H1 (cell line): ENCODE results near the gene CFAP161.

Experiments
- BACH1 ChIP-seq: IDR thresholded peaks from 2 replicates; pipeline ENCODE4 v1.6.1; 2012; ENCODE audit warnings: low read length, improper control_type of control experiment
- CTCF ChIP-seq, 3 experiments: IDR thresholded peaks; 1 replicate in 2 of 3; 2 replicates in 1 of 3; pipeline versions ENCODE4 v1.5.1 to v1.6.1; 2011; ENCODE audit warnings: low read length in 3 of 3, mild to moderate bottlenecking in 3 of 3, inconsistent platforms in 2 of 3, low read depth in 1 of 3, moderate library complexity in 1 of 3; ENCODE audit not compliant: insufficient read depth in 1 of 3; ENCODE audit errors: control extremely low read depth in 1 of 3
- EP300 ChIP-seq, 2 experiments: IDR thresholded peaks; 1 replicate in 1 of 2; 2 replicates in 1 of 2; pipeline ENCODE4 v1.6.1; 2011 to 2012; ENCODE audit warnings: low read depth in 2 of 2, low read length in 2 of 2, mild to moderate bottlenecking in 2 of 2, borderline replicate concordance in 1 of 2, inconsistent platforms in 1 of 2, moderate library complexity in 1 of 2
- EZH2 ChIP-seq: fragments of 200-600 bp; sonication (generic); IDR thresholded peaks from 2 replicates; pipeline ENCODE4 v1.7.1; 2012; ENCODE audit warnings: low read depth, mild to moderate bottlenecking, moderate library complexity, low read length, inconsistent platforms; ENCODE audit not compliant: severe bottlenecking
- GTF2F1 ChIP-seq: IDR thresholded peaks from 2 replicates; pipeline ENCODE4 v1.6.1; 2012; ENCODE audit warnings: low read depth, low read length, improper control_type of control experiment, borderline replicate concordance
- POLR2A ChIP-seq, 2 experiments: IDR thresholded peaks; 1 replicate in 1 of 2; 2 replicates in 1 of 2; pipeline ENCODE4 v1.6.1; 2011; ENCODE audit warnings: low read depth in 2 of 2, low read length in 2 of 2, mild to moderate bottlenecking in 2 of 2; ENCODE audit errors: control extremely low read depth in 1 of 2
- RFX5 ChIP-seq: IDR thresholded peaks from 2 replicates; pipeline ENCODE4 v1.6.1; 2011; ENCODE audit warnings: low read depth, low read length, improper control_type of control experiment, borderline replicate concordance
- SIN3A ChIP-seq, 2 experiments: IDR thresholded peaks in 1 of 2; conservative IDR thresholded peaks in 1 of 2; 2 replicates each; pipeline ENCODE4 v1.6.1; 2011 to 2012; ENCODE audit warnings: low read length in 2 of 2, improper control_type of control experiment in 1 of 2, low read depth in 1 of 2, mild to moderate bottlenecking in 1 of 2
- TCF12 ChIP-seq: IDR thresholded peaks from 2 replicates; pipeline ENCODE4 v1.6.1; 2011; ENCODE audit warnings: low read depth, mild to moderate bottlenecking, low read length
- ZNF274 ChIP-seq: IDR thresholded peaks from 2 replicates; pipeline ENCODE4 v1.7.0; 2012; ENCODE audit warnings: low read length, borderline replicate concordance; ENCODE audit errors: extremely low read depth

GRCh38 chr15:81113204-81113657 lies 20.8 kb upstream of the CFAP161 start:
- no peak for TF ChIP-seq GTF2F1
- TF ChIP-seq POLR2A (IDR thresholded peaks at IDR 0.05; ENCODE audit: control extremely low read depth in 1 of 2, low read depth in 2 of 2, low read length in 2 of 2): no peak
- TF ChIP-seq CTCF (IDR thresholded peaks at IDR 0.05; ENCODE audit: control extremely low read depth in 1 of 3, insufficient read depth in 1 of 3, low read depth in 1 of 3, low read length in 3 of 3): no peak
- TF ChIP-seq ZNF274: no peak
- no peak for TF ChIP-seq EZH2
- TF ChIP-seq TCF12: no peak
- TF ChIP-seq BACH1: no peak
- no peak for TF ChIP-seq SIN3A (conservative IDR thresholded peaks at IDR 0.05 in 1 of 2, IDR thresholded peaks at IDR 0.05 in 1 of 2; ENCODE audit: low read depth in 1 of 2, low read length in 2 of 2)
- TF ChIP-seq EP300 (IDR thresholded peaks at IDR 0.05; ENCODE audit: borderline replicate concordance in 1 of 2, low read depth in 2 of 2, low read length in 2 of 2): no peak
- TF ChIP-seq RFX5: no peak
